Endothelial cell of umbilical vein (primary cell): ENCODE measurements around the gene TRIM29. TPM values are rescaled to one million over a fixed set of nuclear protein-coding genes. Genes with fewer than 3 reads are reported as not detected.

Experiments
- BruUV-seq: library from RNA; stranded (reverse); fragments of 400-500 nt; replicated peaks from 2 replicates; lab custom pipeline; 2021; lab: Mats Ljungman, UMichigan
- CTCF ChIA-PET: fragments of 300-600, 350-600 bp; sonication (Branson Sonifier 250); formaldehyde crosslinking; loops from one replicate; lab custom pipeline; 2021; ENCODE audit warnings: antibody characterized with exemption, inconsistent platforms; lab: Charles Lee
- POLR2A ChIA-PET: fragments of 300-600, 350-600 bp; sonication (Branson Sonifier 250); formaldehyde crosslinking; loops from one replicate; lab custom pipeline; 2021; ENCODE audit warnings: antibody characterized with exemption, inconsistent platforms; lab: Charles Lee
- DNase-seq: peaks from one replicate; pipeline ENCODE4 v3.0.0-alpha.2; 2011; ENCODE audit warnings: low read depth, low spot score
- FAIRE-seq: peaks from 2 replicates; lab custom pipeline; 2011; peaks lifted over from hg19 to GRCh38; lab: Jason Lieb, UNC
- H2AFZ ChIP-seq: 2 replicates; pipeline ENCODE4 v1.6.0; 2012; ENCODE audit warnings: low read depth, low read length, control low read depth, inconsistent platforms
- H3K27ac ChIP-seq: 2 replicates; pipeline ENCODE4 v1.5.1; 2011; ENCODE audit warnings: low read depth, mild to moderate bottlenecking, control low read depth, low read length, moderate library complexity; ENCODE audit not compliant: insufficient read depth
- H3K27me3 ChIP-seq, 2 experiments: 2 replicates each; pipeline versions ENCODE4 v1.6.0 to v1.6.1; 2011; ENCODE audit warnings: low read length in 2 of 2, mixed read lengths in 1 of 2; ENCODE audit not compliant: control insufficient read depth in 2 of 2, insufficient read depth in 2 of 2
- H3K36me3 ChIP-seq, 2 experiments: 2 replicates in 1 of 2; 3 replicates in 1 of 2; pipeline ENCODE4 v1.5.1; 2011; ENCODE audit warnings: low read length in 2 of 2, mild to moderate bottlenecking in 1 of 2, moderate library complexity in 1 of 2; ENCODE audit not compliant: control insufficient read depth in 2 of 2, insufficient read depth in 2 of 2; ENCODE audit errors: extremely low read depth in 1 of 2
- H3K4me1 ChIP-seq: 3 replicates; pipeline ENCODE4 v1.5.1; 2011; ENCODE audit warnings: mild to moderate bottlenecking, low read length; ENCODE audit not compliant: control insufficient read depth, insufficient read depth; ENCODE audit errors: extremely low read depth
- H3K4me2 ChIP-seq: 2 replicates; pipeline ENCODE4 v1.6.1; 2011; ENCODE audit warnings: low read length, control low read depth, mixed read lengths; ENCODE audit not compliant: insufficient read depth
- H3K4me3 ChIP-seq, 3 experiments: fragments of 200-600 bp in 1 of 3; sonication (generic), shearing (Covaris generic) in 1 of 3; replicated peaks in 1 of 3; 2 replicates each; pipeline ENCODE4 v1.5.1; 2011 to 2016; ENCODE audit warnings: control low read depth in 3 of 3, low read length in 3 of 3, mild to moderate bottlenecking in 2 of 3, inconsistent platforms in 1 of 3, low read depth in 1 of 3, moderate library complexity in 1 of 3; ENCODE audit not compliant: insufficient read depth in 1 of 3
- H3K79me2 ChIP-seq: 2 replicates; pipeline ENCODE4 v1.6.0; 2012; ENCODE audit warnings: low read length, inconsistent platforms; ENCODE audit not compliant: control insufficient read depth, insufficient read depth
- H3K9ac ChIP-seq: replicated peaks from 2 replicates; pipeline ENCODE3; 2011; ENCODE audit warnings: low read length, control low read depth; ENCODE audit not compliant: insufficient read depth; ENCODE audit errors: extremely low read depth
- H3K9me1 ChIP-seq: replicated peaks from 3 replicates; pipeline ENCODE4 v1.6.0; 2011; ENCODE audit warnings: mild to moderate bottlenecking, low read length; ENCODE audit not compliant: control insufficient read depth, insufficient read depth; ENCODE audit errors: extremely low read depth
- H3K9me3 ChIP-seq: replicated peaks from 2 replicates; pipeline ENCODE4 v1.5.1; 2012; ENCODE audit warnings: low read length, inconsistent platforms; ENCODE audit not compliant: control insufficient read depth, insufficient read depth
- H4K20me1 ChIP-seq: replicated peaks from 2 replicates; pipeline ENCODE3; 2011; ENCODE audit warnings: mild to moderate bottlenecking, low read length; ENCODE audit not compliant: control insufficient read depth, insufficient read depth; ENCODE audit errors: extremely low read depth
- CTCF ChIP-seq, 2 donors: IDR thresholded peaks; 1 replicate in 1 of 2; 2 replicates in 1 of 2; pipeline ENCODE4 v1.5.1; 2011; ENCODE audit warnings: low read length in 2 of 2, mild to moderate bottlenecking in 2 of 2, moderate library complexity in 2 of 2, control low read depth in 1 of 2, inconsistent platforms in 1 of 2, low read depth in 1 of 2; ENCODE audit not compliant: insufficient read depth in 1 of 2; ENCODE audit errors: extremely low read depth in 1 of 2
- EZH2 ChIP-seq: IDR thresholded peaks from 2 replicates; pipeline ENCODE4 v1.6.1; 2012; ENCODE audit warnings: borderline replicate concordance, low read depth, mild to moderate bottlenecking, moderate library complexity, low read length, inconsistent platforms; ENCODE audit not compliant: severe bottlenecking
- FOS ChIP-seq: IDR thresholded peaks from 2 replicates; pipeline ENCODE4 v1.6.1; 2011; ENCODE audit warnings: mild to moderate bottlenecking, low read length, moderate library complexity, borderline replicate concordance; ENCODE audit not compliant: insufficient read depth
- GATA2 ChIP-seq: IDR thresholded peaks from 2 replicates; pipeline ENCODE4 v1.7.0; 2011; ENCODE audit warnings: low read depth, mild to moderate bottlenecking, moderate library complexity, mixed read lengths, low read length; ENCODE audit not compliant: insufficient read length, insufficient read depth
- JUN ChIP-seq: IDR thresholded peaks from 2 replicates; pipeline ENCODE4 v1.6.1; 2011; ENCODE audit warnings: borderline replicate concordance, low read depth; ENCODE audit not compliant: insufficient read length, insufficient read depth
- MYC ChIP-seq: IDR thresholded peaks from one replicate; pipeline ENCODE4 v1.6.1; 2011; ENCODE audit warnings: mild to moderate bottlenecking, low read depth, low read length
- POLR2A ChIP-seq: IDR thresholded peaks from 2 replicates; pipeline ENCODE4 v1.6.1; 2012; ENCODE audit warnings: low read depth, mild to moderate bottlenecking, control low read depth, low read length
- POLR2AphosphoS5 ChIP-seq: IDR thresholded peaks from 2 replicates; pipeline ENCODE4 v1.6.1; 2012; ENCODE audit warnings: low read depth, mild to moderate bottlenecking, control low read depth, low read length, moderate library complexity; ENCODE audit not compliant: insufficient read depth
- dilution Hi-C: fragments of 300-500 bp; cut with MboI; formaldehyde crosslinking; loops from one replicate; pipeline ENCODE4 v1.15.0; 2019; ENCODE audit warnings: low sequenced_read_pairs; ENCODE audit not compliant: extremely low pct_ligation_motif_present
- intact Hi-C: fragments of 100-400 bp; cut with micrococcal nuclease; formaldehyde crosslinking; loops from one replicate; pipeline ENCODE4 v1.10.0; 2022
- polyA plus RNA-seq, 4 experiments: library from polyadenylated mRNA; depleted of rRNA in 3 of 4; stranded (reverse) in 3 of 4; unstranded in 1 of 4; fragments of >200 nt; gene quantifications; 2 replicates each; pipeline versions ENCODE4 v1.2.1 to v1.2.3, GENCODE V29; 2011 to 2012; ENCODE audit warnings: missing spikeins in 1 of 4
- total RNA-seq: library from RNA; stranded (reverse); gene quantifications from 2 replicates; pipeline ENCODE4 v1.2.3, GENCODE V29; 2021
- TF ChIP-seq, protein P1 (sequence below): IDR thresholded peaks from 2 replicates; pipeline ENCODE4 v1.6.1; 2011; ENCODE audit not compliant: insufficient read depth, insufficient read length

TRIM29 gene
- total and polyA plus RNA-seq, 2 donors (not counting 3 experiments of a cell fraction or from before 2014, with no cell fraction given) = not detected

DNA sequence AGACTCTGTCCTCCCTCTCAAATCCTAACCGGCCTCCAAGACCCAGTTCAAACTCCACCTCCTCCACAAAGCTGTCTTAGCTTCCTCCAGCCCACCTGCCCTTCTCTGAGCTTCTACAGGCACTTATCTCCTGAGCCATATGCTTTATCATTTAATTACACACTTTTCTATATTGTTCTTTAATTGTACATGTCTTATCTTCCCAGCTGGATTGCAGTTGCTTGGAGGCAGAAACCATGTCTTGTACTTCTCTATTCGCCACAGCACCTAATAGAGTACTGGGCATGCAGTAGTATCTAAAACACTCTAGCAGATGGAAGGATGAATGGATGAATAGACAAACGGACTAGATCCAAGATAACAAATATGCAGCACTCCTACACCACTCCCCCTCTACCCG, 11.3 kb downstream of the TRIM29 start:
- BruUV-seq = no TSS peak
- H3K27me3 ChIP-seq = no peaks in the 10 kb centered on the region
- CTCF ChIA-PET = no interaction called here
- no peak for DNase-seq
- no peak overlapping the region for H3K27ac ChIP-seq
- dilution Hi-C loops = no loop called here
- TF ChIP-seq GATA2 = no peak
- no peak overlapping the region for H2AFZ ChIP-seq
- no peaks in the 10 kb centered on the region for H3K9me3 ChIP-seq
- no peak overlapping the region for H3K9ac ChIP-seq
- no peak overlapping the region for H3K4me2 ChIP-seq
- intact Hi-C loops = no loop called here
- H3K9me1 ChIP-seq = no peaks in the 10 kb centered on the region
- POLR2A ChIA-PET = no interaction called here
- H3K4me1 ChIP-seq = no peaks in the 10 kb centered on the region
- no peaks in the 10 kb centered on the region for H3K79me2 ChIP-seq
- H4K20me1 ChIP-seq = no peaks in the 10 kb centered on the region
- no peak for FAIRE-seq
- H3K36me3 ChIP-seq = no peaks in the 10 kb centered on the region
- H3K4me3 ChIP-seq = no peak overlapping the region

- no peak overlapping the region for H3K27ac ChIP-seq
- no peaks in the 10 kb centered on the region for H3K36me3 ChIP-seq
- H2AFZ ChIP-seq = no peak overlapping the region
- H3K9me1 ChIP-seq = no peaks in the 10 kb centered on the region
- H3K9ac ChIP-seq = no peak overlapping the region
- no peak overlapping the region for H3K4me3 ChIP-seq
- no peak for DNase-seq
- ChIA-PET POLR2A (no interaction called here), CTCF (interaction anchor here (1.5 kb wide), 1 partner anchor 17 kb away, joined by 3 read pairs; no protein-coding TSS in a partner anchor)
- no peak for FAIRE-seq
- no peak overlapping the region for H3K4me2 ChIP-seq
- dilution Hi-C loops = no loop called here
- H3K27me3 ChIP-seq = no peaks in the 10 kb centered on the region
- no TSS peak for BruUV-seq
- no peak for TF ChIP-seq FOS
- TF ChIP-seq, protein P1, sequence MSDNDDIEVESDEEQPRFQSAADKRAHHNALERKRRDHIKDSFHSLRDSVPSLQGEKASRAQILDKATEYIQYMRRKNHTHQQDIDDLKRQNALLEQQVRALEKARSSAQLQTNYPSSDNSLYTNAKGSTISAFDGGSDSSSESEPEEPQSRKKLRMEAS = no peak
- TF ChIP-seq POLR2A = no peak
- no peak for TF ChIP-seq CTCF (IDR thresholded peaks at IDR 0.05; ENCODE audit: extremely low read depth in 1 of 2, insufficient read depth in 1 of 2, low read depth in 1 of 2, low read length in 2 of 2)
- TF ChIP-seq POLR2AphosphoS5 = no peak
- no peak for TF ChIP-seq JUN
- TF ChIP-seq GATA2 = no peak
- no peak for TF ChIP-seq EZH2
- TF ChIP-seq MYC = no peak
- H3K9me3 ChIP-seq = no peaks in the 10 kb centered on the region
- intact Hi-C loops = no loop called here
- no peaks in the 10 kb centered on the region for H3K4me1 ChIP-seq
- no peaks in the 10 kb centered on the region for H3K79me2 ChIP-seq
- H4K20me1 ChIP-seq = no peaks in the 10 kb centered on the region
Measured at GRCh38 chr11:120125509-120125908, 12.4 kb downstream of the TRIM29 start.
